A673 (cell line): ENCODE results near the gene CYS1.
"Not testable (repeated sequence)": the region's sequence is repeated elsewhere in the genome, so short reads cannot be mapped to it uniquely, and the experiment has no call there.

ENCODE experiments used
- CTCF ChIP-seq: fragments of 300-800, 200-600 bp; sonication (generic); conservative IDR thresholded peaks from 2 replicates; pipeline ENCODE4 v1.5.1; 2017; ENCODE audit warnings: low read depth, mild to moderate bottlenecking, antibody characterized with exemption, low read length, moderate library complexity, mixed read lengths
- EZH2 ChIP-seq: fragments of 200-600 bp; sonication (generic); IDR thresholded peaks from 2 replicates; pipeline ENCODE4 v1.6.1; 2017; ENCODE audit warnings: borderline replicate concordance, low read depth, mild to moderate bottlenecking, mixed read lengths, antibody characterized with exemption, low read length; ENCODE audit not compliant: poor library complexity, severe bottlenecking

- TF ChIP-seq CTCF, EZH2: not testable (repeated sequence)
Observed at GRCh38 chr2:10015376-10015989, 64.7 kb downstream of the CYS1 start.
